Endothelial cell (in vitro differentiated cells): ENCODE measurements around the gene PSMD13. TPM values are rescaled to one million over a fixed set of nuclear protein-coding genes. Genes with fewer than 3 reads are reported as not detected.

Experiments
- DNase-seq: peaks from one replicate; pipeline ENCODE4 v3.0.0; 2021; ENCODE audit warnings: low spot score
- H3K27ac Mint-ChIP-seq: one replicate; pipeline ENCODE4 v1.8.0; 2021; ENCODE audit warnings: mixed read lengths, inconsistent platforms; ENCODE audit not compliant: unreplicated experiment
- H3K27me3 Mint-ChIP-seq: one replicate; pipeline ENCODE4 v1.8.0; 2021; ENCODE audit warnings: mild to moderate bottlenecking, moderate library complexity, mixed read lengths, inconsistent platforms; ENCODE audit not compliant: unreplicated experiment
- H3K36me3 Mint-ChIP-seq: one replicate; pipeline ENCODE4 v1.8.0; 2021; ENCODE audit warnings: mild to moderate bottlenecking, low read depth, mixed read lengths, inconsistent platforms; ENCODE audit not compliant: unreplicated experiment
- H3K4me1 Mint-ChIP-seq: one replicate; pipeline ENCODE4 v1.8.0; 2021; ENCODE audit warnings: mild to moderate bottlenecking, mixed read lengths, inconsistent platforms; ENCODE audit not compliant: unreplicated experiment
- H3K4me3 Mint-ChIP-seq: one replicate; pipeline ENCODE4 v1.8.0; 2021; ENCODE audit warnings: mild to moderate bottlenecking, mixed read lengths, inconsistent platforms; ENCODE audit not compliant: unreplicated experiment
- H3K9me3 Mint-ChIP-seq: one replicate; pipeline ENCODE4 v1.8.0; 2021; ENCODE audit warnings: mixed read lengths, inconsistent platforms; ENCODE audit not compliant: unreplicated experiment
- CTCF ChIP-seq: fragments of 200-600 bp; sonication (generic); IDR thresholded peaks from one replicate; pipeline ENCODE4 v1.5.0; 2021; ENCODE audit warnings: antibody characterized with exemption; ENCODE audit not compliant: unreplicated experiment
- total RNA-seq: library from RNA; stranded (reverse); fragmentation: NEBNext Ultra II Directional; extraction: Animal tissue kit (Norgen Biotek cat#: 25700); gene quantifications from one replicate; pipeline ENCODE4 v1.2.1, GENCODE V29; 2021; ENCODE audit not compliant: unreplicated experiment

Gene PSMD13
- total RNA-seq, 1 donor from 2014 or later: 189 TPM

- Mint-ChIP-seq H3K27ac (no peak overlapping the region), H3K9me3 (no peaks in the 10 kb centered on the region), H3K4me3 (no peak overlapping the region), H3K36me3 (peaks cover 29% of the 10 kb centered on the region), H3K4me1 (no peaks in the 10 kb centered on the region), H3K27me3 (peaks cover 6% of the 10 kb centered on the region)
- no peak for TF ChIP-seq CTCF
- DNase-seq: no peak
These were observed 18.4 kb downstream of the PSMD13 start for GRCh38 chr11:255176-255575.

GRCh38 chr11:255816-256215 lies 19.0 kb downstream of the PSMD13 start:
- Mint-ChIP-seq H3K4me1 (no peaks in the 10 kb centered on the region), H3K27ac (no peak overlapping the region), H3K36me3 (peaks cover 25% of the 10 kb centered on the region), H3K9me3 (no peaks in the 10 kb centered on the region), H3K27me3 (peaks cover 6% of the 10 kb centered on the region), H3K4me3 (no peak overlapping the region)
- TF ChIP-seq CTCF: no peak
- no peak for DNase-seq

GRCh38 chr11:256952-257737 lies 20.4 kb downstream of the PSMD13 start:
- H3K4me1 Mint-ChIP-seq: no peaks in the 10 kb centered on the region
- no peak for TF ChIP-seq CTCF

GRCh38 chr11:257766-258493 lies 21.2 kb downstream of the PSMD13 start:
- no peak overlapping the region for H3K27ac Mint-ChIP-seq
- peaks cover 6% of the 10 kb centered on the region for H3K27me3 Mint-ChIP-seq
- H3K4me1 Mint-ChIP-seq: no peaks in the 10 kb centered on the region
- no peaks in the 10 kb centered on the region for H3K9me3 Mint-ChIP-seq
- DNase-seq: no peak
- TF ChIP-seq CTCF: no peak
- H3K4me3 Mint-ChIP-seq: no peak overlapping the region
- peaks cover 6% of the 10 kb centered on the region for H3K36me3 Mint-ChIP-seq

More at GRCh38 chr11:256952-257737, 20.4 kb downstream of the PSMD13 start:
- no peak for DNase-seq
- H3K27me3 Mint-ChIP-seq: peaks cover 6% of the 10 kb centered on the region
- no peak overlapping the region for H3K4me3 Mint-ChIP-seq
- H3K9me3 Mint-ChIP-seq: no peaks in the 10 kb centered on the region
- H3K36me3 Mint-ChIP-seq: peaks cover 13% of the 10 kb centered on the region
- H3K27ac Mint-ChIP-seq: no peak overlapping the region

GRCh38 chr11:259413-259812 lies 22.6 kb downstream of the PSMD13 start:
- H3K36me3 Mint-ChIP-seq: no peaks in the 10 kb centered on the region
- H3K9me3 Mint-ChIP-seq: no peaks in the 10 kb centered on the region
- no peaks in the 10 kb centered on the region for H3K4me1 Mint-ChIP-seq
- no peak overlapping the region for H3K4me3 Mint-ChIP-seq
- DNase-seq: no peak
- peaks cover 3% of the 10 kb centered on the region for H3K27me3 Mint-ChIP-seq
- no peak overlapping the region for H3K27ac Mint-ChIP-seq
- no peak for TF ChIP-seq CTCF
